Measurements from ENCODE around the gene PAN2. TPM values are rescaled to one million over a fixed set of nuclear protein-coding genes. Genes with fewer than 3 reads are reported as not detected.
"Not testable (repeated sequence)": the region's sequence is repeated elsewhere in the genome, so short reads cannot be mapped to it uniquely, and the experiment has no call there.

PAN2 gene
- total RNA-seq, 1 experiment from 2014 or later: 72.3 TPM

- no peaks in the 10 kb centered on the region for H3K9me3 ChIP-seq (ENCODE audit: low read length)
- H3K9ac ChIP-seq (ENCODE audit: low read length): no peak overlapping the region
- H3K9me2 ChIP-seq (replicated peaks; ENCODE audit: insufficient read depth, low read length): no peaks in the 10 kb centered on the region
- H3K27me3 ChIP-seq (ENCODE audit: low read length): no peaks in the 10 kb centered on the region
- no peak overlapping the region for H3K4me3 ChIP-seq (ENCODE audit: low read length)
- H4K20me1 ChIP-seq (ENCODE audit: insufficient read depth, low read depth, low read length): no peaks in the 10 kb centered on the region
- peaks cover 23% of the 10 kb centered on the region for H3K4me1 ChIP-seq (ENCODE audit: low read length)
- DNase-seq: no peak
- no peak overlapping the region for H2AFZ ChIP-seq (ENCODE audit: low read length)
- H3K27ac ChIP-seq (ENCODE audit: low read length): no peak overlapping the region
- no peaks in the 10 kb centered on the region for H3K36me3 ChIP-seq (ENCODE audit: insufficient read depth, low read length)
- H3K79me2 ChIP-seq (ENCODE audit: low read length): peaks cover 11% of the 10 kb centered on the region
- H3K4me2 ChIP-seq (ENCODE audit: low read depth, low read length, poor library complexity, severe bottlenecking): no peak overlapping the region
Observed at GRCh38 chr12:56337753-56338251, 4.0 kb upstream of the PAN2 start.

GRCh38 chr12:56336361-56337167, 2.8 kb upstream of the PAN2 start:
- Histone ChIP-seq H3K27ac (ENCODE audit: low read length) (peak overlapping the region; percentile 74), H2AFZ (ENCODE audit: low read length) (peak overlapping the region; percentile 88), H3K9ac (ENCODE audit: low read length) (0 out of 2 replicates have a peak overlapping the region, but pooled peaks have one; percentile 21), H3K4me2 (ENCODE audit: low read depth, low read length, poor library complexity, severe bottlenecking) (peak overlapping the region; percentile 45), H3K4me1 (ENCODE audit: low read length) (peaks cover 31% of the 10 kb centered on the region), H3K27me3 (ENCODE audit: low read length) (no peaks in the 10 kb centered on the region), H3K79me2 (ENCODE audit: low read length) (peaks cover 19% of the 10 kb centered on the region), H3K4me3 (ENCODE audit: low read length) (no peak overlapping the region; the same call in 1 of the 2 replicates), H3K9me2 (replicated peaks; ENCODE audit: insufficient read depth, low read length) (no peaks in the 10 kb centered on the region), H4K20me1 (ENCODE audit: insufficient read depth, low read depth, low read length) (no peaks in the 10 kb centered on the region), H3K36me3 (ENCODE audit: insufficient read depth, low read length) (no peaks in the 10 kb centered on the region), H3K9me3 (ENCODE audit: low read length) (no peaks in the 10 kb centered on the region)
- DNase-seq: peak; percentile 65

- H3K27me3 ChIP-seq (ENCODE audit: low read length); H2AFZ ChIP-seq (ENCODE audit: low read length); H3K4me2 ChIP-seq (ENCODE audit: low read depth, low read length, poor library complexity, severe bottlenecking); H4K20me1 ChIP-seq (ENCODE audit: insufficient read depth, low read depth, low read length); H3K9me2 ChIP-seq (replicated peaks; ENCODE audit: insufficient read depth, low read length); H3K27ac ChIP-seq (ENCODE audit: low read length); H3K9ac ChIP-seq (ENCODE audit: low read length); H3K9me3 ChIP-seq (ENCODE audit: low read length); DNase-seq; H3K36me3 ChIP-seq (ENCODE audit: insufficient read depth, low read length); H3K4me3 ChIP-seq (ENCODE audit: low read length): not testable (repeated sequence)
- peaks cover 22% of the 10 kb centered on the region for H3K79me2 ChIP-seq (ENCODE audit: low read length)
- H3K4me1 ChIP-seq (ENCODE audit: low read length): peaks cover 31% of the 10 kb centered on the region
Observed at GRCh38 chr12:56335527-56335926, 1.7 kb upstream of the PAN2 start.

GRCh38 chr12:56334490-56334793, 642 bp upstream of the PAN2 start:
- Histone ChIP-seq H2AFZ (ENCODE audit: low read length) (no peak overlapping the region), H3K4me3 (ENCODE audit: low read length) (peak overlapping the region; percentile 81), H3K9me2 (replicated peaks; ENCODE audit: insufficient read depth, low read length) (no peaks in the 10 kb centered on the region), H3K36me3 (ENCODE audit: insufficient read depth, low read length) (no peaks in the 10 kb centered on the region), H3K9ac (ENCODE audit: low read length) (peak overlapping the region; percentile 89), H3K27me3 (ENCODE audit: low read length) (no peaks in the 10 kb centered on the region), H3K79me2 (ENCODE audit: low read length) (peaks cover 22% of the 10 kb centered on the region), H4K20me1 (ENCODE audit: insufficient read depth, low read depth, low read length) (no peaks in the 10 kb centered on the region), H3K27ac (ENCODE audit: low read length) (peak overlapping the region; percentile 77), H3K4me1 (ENCODE audit: low read length) (peaks cover 31% of the 10 kb centered on the region), H3K4me2 (ENCODE audit: low read depth, low read length, poor library complexity, severe bottlenecking) (peak overlapping the region; percentile 90), H3K9me3 (ENCODE audit: low read length) (no peaks in the 10 kb centered on the region)
- DNase-seq: no peak

- no peaks in the 10 kb centered on the region for H3K27me3 ChIP-seq (ENCODE audit: low read length)
Observed at GRCh38 chr12:56333197-56333678, 562 bp downstream of the PAN2 start.

GRCh38 chr12:56332512-56333196, 1.1 kb downstream of the PAN2 start:
- peak overlapping the region; percentile 77 for H3K27ac ChIP-seq (ENCODE audit: low read length)

More at GRCh38 chr12:56333197-56333678, 562 bp downstream of the PAN2 start:
- peak overlapping the region; percentile 90 for H3K4me2 ChIP-seq (ENCODE audit: low read depth, low read length, poor library complexity, severe bottlenecking)
- peak overlapping the region; percentile 89 for H3K9ac ChIP-seq (ENCODE audit: low read length)
- H2AFZ ChIP-seq (ENCODE audit: low read length): peak overlapping the region; percentile 70; the same call in 1 of the 2 replicates
- H3K4me1 ChIP-seq (ENCODE audit: low read length): peaks cover 30% of the 10 kb centered on the region
- H3K9me3 ChIP-seq (ENCODE audit: low read length): no peaks in the 10 kb centered on the region
- peak overlapping the region; percentile 81 for H3K4me3 ChIP-seq (ENCODE audit: low read length)
- H3K9me2 ChIP-seq (replicated peaks; ENCODE audit: insufficient read depth, low read length): no peaks in the 10 kb centered on the region
- no peaks in the 10 kb centered on the region for H4K20me1 ChIP-seq (ENCODE audit: insufficient read depth, low read depth, low read length)
- H3K36me3 ChIP-seq (ENCODE audit: insufficient read depth, low read length): no peaks in the 10 kb centered on the region; the same call in 1 of the 2 replicates
- no peak for DNase-seq
- H3K79me2 ChIP-seq (ENCODE audit: low read length): peaks cover 22% of the 10 kb centered on the region
- peak overlapping the region; percentile 77 for H3K27ac ChIP-seq (ENCODE audit: low read length)

GRCh38 chr12:56330936-56331490, 2.8 kb downstream of the PAN2 start:
- Histone ChIP-seq H3K4me2 (ENCODE audit: low read depth, low read length, poor library complexity, severe bottlenecking) (no peak overlapping the region), H2AFZ (ENCODE audit: low read length) (no peak overlapping the region), H3K27me3 (ENCODE audit: low read length) (no peaks in the 10 kb centered on the region), H3K79me2 (ENCODE audit: low read length) (peaks cover 22% of the 10 kb centered on the region), H3K36me3 (ENCODE audit: insufficient read depth, low read length) (no peaks in the 10 kb centered on the region; the same call in 1 of the 2 replicates), H3K9ac (ENCODE audit: low read length) (no peak overlapping the region), H4K20me1 (ENCODE audit: insufficient read depth, low read depth, low read length) (no peaks in the 10 kb centered on the region), H3K9me2 (replicated peaks; ENCODE audit: insufficient read depth, low read length) (no peaks in the 10 kb centered on the region), H3K27ac (ENCODE audit: low read length) (no peak overlapping the region), H3K4me3 (ENCODE audit: low read length) (no peak overlapping the region), H3K4me1 (ENCODE audit: low read length) (peaks cover 17% of the 10 kb centered on the region), H3K9me3 (ENCODE audit: low read length) (no peaks in the 10 kb centered on the region)
- DNase-seq: no peak

More at GRCh38 chr12:56332512-56333196, 1.1 kb downstream of the PAN2 start:
- Histone ChIP-seq H3K36me3 (ENCODE audit: insufficient read depth, low read length) (no peaks in the 10 kb centered on the region; the same call in 1 of the 2 replicates), H2AFZ (ENCODE audit: low read length) (no peak overlapping the region), H3K9ac (ENCODE audit: low read length) (peak overlapping the region; percentile 89), H3K4me2 (ENCODE audit: low read depth, low read length, poor library complexity, severe bottlenecking) (peak overlapping the region; percentile 90), H3K9me3 (ENCODE audit: low read length) (no peaks in the 10 kb centered on the region), H3K4me1 (ENCODE audit: low read length) (peaks cover 27% of the 10 kb centered on the region), H3K9me2 (replicated peaks; ENCODE audit: insufficient read depth, low read length) (no peaks in the 10 kb centered on the region), H3K4me3 (ENCODE audit: low read length) (peak overlapping the region; percentile 81), H4K20me1 (ENCODE audit: insufficient read depth, low read depth, low read length) (no peaks in the 10 kb centered on the region), H3K79me2 (ENCODE audit: low read length) (peaks cover 22% of the 10 kb centered on the region), H3K27me3 (ENCODE audit: low read length) (no peaks in the 10 kb centered on the region)
- DNase-seq: no peak

GRCh38 chr12:56326533-56326932, 7.3 kb downstream of the PAN2 start:
- 0 out of 2 replicates have a peak, but pooled peaks cover 3% of the 10 kb centered on the region for H3K79me2 ChIP-seq (ENCODE audit: low read length)
- H3K9me3 ChIP-seq (ENCODE audit: low read length): no peaks in the 10 kb centered on the region
- no peak overlapping the region for H3K27ac ChIP-seq (ENCODE audit: low read length)
- no peaks in the 10 kb centered on the region for H4K20me1 ChIP-seq (ENCODE audit: insufficient read depth, low read depth, low read length)
- H3K4me1 ChIP-seq (ENCODE audit: low read length): no peaks in the 10 kb centered on the region
- H3K4me3 ChIP-seq (ENCODE audit: low read length): no peak overlapping the region
- H3K36me3 ChIP-seq (ENCODE audit: insufficient read depth, low read length): peaks cover 18% of the 10 kb centered on the region
- H2AFZ ChIP-seq (ENCODE audit: low read length): no peak overlapping the region
- DNase-seq: no peak
- H3K4me2 ChIP-seq (ENCODE audit: low read depth, low read length, poor library complexity, severe bottlenecking): no peak overlapping the region
- no peaks in the 10 kb centered on the region for H3K27me3 ChIP-seq (ENCODE audit: low read length)
- no peaks in the 10 kb centered on the region for H3K9me2 ChIP-seq (replicated peaks; ENCODE audit: insufficient read depth, low read length)
- no peak overlapping the region for H3K9ac ChIP-seq (ENCODE audit: low read length)
